Adrenal gland (tissue), 5 donors: Measurements from ENCODE around the gene OPCML.

ENCODE experiments used
- CTCF ChIP-seq, 6 experiments: fragments of 450-650 bp in 4 of 6; fragments of 200-600 bp in 2 of 6; sonication (generic) in 1 of 6; IDR thresholded peaks; 1 replicate in 5 of 6; 2 replicates in 1 of 6; pipeline versions ENCODE4 v1.5.1 to v1.8.0; 2016 to 2021; ENCODE audit warnings: antibody characterized with exemption in 6 of 6, mild to moderate bottlenecking in 2 of 6, moderate library complexity in 1 of 6
- POLR2A ChIP-seq, 2 donors: fragments of 450-650 bp; IDR thresholded peaks; one replicate each; pipeline ENCODE4 v1.6.1; 2017; ENCODE audit warnings: antibody characterized with exemption in 2 of 2, mild to moderate bottlenecking in 2 of 2, moderate library complexity in 1 of 2
- donor health status: DM: no; HTN: no; CAD: no.

GRCh38 chr11:133347988-133348387 lies 184.3 kb downstream of the OPCML start:
- TF ChIP-seq CTCF (IDR thresholded peaks at IDR 0.05) (no peak), POLR2A (IDR thresholded peaks at IDR 0.05) (no peak)
